Esophagus (tissue), 2 donors: ENCODE results near the gene FRMPD2. TPM values are rescaled to one million over a fixed set of nuclear protein-coding genes. Genes with fewer than 3 reads are reported as not detected.

Experiments
- H3K27ac ChIP-seq, 2 donors: one replicate each; pipeline ENCODE4 v1.5.1; 2013; ENCODE audit warnings: low read depth in 2 of 2, mild to moderate bottlenecking in 2 of 2, inconsistent platforms in 1 of 2, low read length in 1 of 2, moderate library complexity in 1 of 2
- H3K27me3 ChIP-seq, 2 donors: one replicate each; pipeline ENCODE4 v1.6.1; 2013; ENCODE audit warnings: low read length in 2 of 2, control low read depth in 1 of 2, mild to moderate bottlenecking in 1 of 2; ENCODE audit not compliant: insufficient read depth in 2 of 2, control insufficient read depth in 1 of 2
- H3K36me3 ChIP-seq, 2 donors: one replicate each; pipeline ENCODE4 v1.6.1; 2013; ENCODE audit warnings: low read length in 1 of 2; ENCODE audit not compliant: control insufficient read depth in 2 of 2, insufficient read depth in 2 of 2
- H3K4me1 ChIP-seq, 2 donors: one replicate each; pipeline ENCODE4 v1.6.1; 2013; ENCODE audit warnings: low read length in 1 of 2; ENCODE audit not compliant: control insufficient read depth in 2 of 2, insufficient read depth in 2 of 2
- H3K4me3 ChIP-seq, 2 donors: one replicate each; pipeline ENCODE4 v1.5.1; 2013; ENCODE audit warnings: low read length in 2 of 2, mild to moderate bottlenecking in 2 of 2, low read depth in 1 of 2, moderate library complexity in 1 of 2
- H3K9me3 ChIP-seq, 2 donors: one replicate each; pipeline ENCODE4 v1.6.1; 2013; ENCODE audit warnings: mild to moderate bottlenecking in 2 of 2, low read depth in 1 of 2, low read length in 1 of 2, moderate library complexity in 1 of 2; ENCODE audit not compliant: control insufficient read depth in 2 of 2, insufficient read depth in 1 of 2
- WGBS, 2 donors: extraction: QIAGEN DNeasy Blood & Tissue Kit; methylation state at CpG; one replicate each; pipeline ENCODE4 v1.1.7; 2013; 5-methylcytosine and 5-hydroxymethylcytosine counted together
- polyA plus RNA-seq, 2 donors: library from polyadenylated mRNA; stranded (reverse); fragments of 200-250 nt; gene quantifications; one replicate each; pipeline ENCODE4 v1.2.3, GENCODE V29; 2013
- donor health status: healthy with polysubstance abuse.
- donor health status: Bipolar disorder and iron deficiency.

The FRMPD2 gene
- polyA plus RNA-seq, 2 donors = 0.02 to 0.06 TPM

DNA sequence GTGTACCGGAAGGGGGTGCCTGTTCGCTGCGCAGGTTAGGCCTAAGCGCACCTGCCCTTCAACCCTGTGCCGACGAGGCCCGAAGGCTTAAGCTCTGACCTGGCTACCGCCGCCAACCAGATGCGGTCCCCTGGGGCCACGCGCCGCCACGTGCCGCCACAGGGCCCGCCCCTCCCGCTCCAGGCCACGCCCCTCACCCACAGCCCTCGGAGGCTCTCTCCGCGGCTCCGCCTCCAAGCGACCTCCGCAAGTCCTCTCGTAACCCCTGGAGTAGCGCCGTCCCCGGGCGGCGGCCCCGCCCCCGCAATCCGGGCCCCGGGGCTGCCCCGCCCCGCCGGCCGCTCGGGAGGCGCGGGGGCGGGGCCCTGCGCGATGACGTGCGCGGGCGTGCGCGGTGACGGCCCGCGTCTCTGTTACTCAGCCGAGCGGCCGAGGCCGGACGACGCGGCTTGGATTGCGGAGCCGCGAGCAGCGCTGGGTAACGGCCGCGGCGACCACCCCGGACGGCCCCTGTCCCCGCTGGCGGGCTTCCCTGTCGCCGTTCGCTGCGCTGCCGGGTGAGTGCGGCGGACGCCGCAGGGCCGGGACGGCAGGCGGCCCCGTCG lies 31.9 kb upstream of the FRMPD2 start, which contains the start of gene MAPK8:
TSS of gene MAPK8 (plus strand) at position 413 of the 605 bp plus-strand sequence. CDS start 94,984 bp downstream, outside the sequence.
- H3K27ac ChIP-seq = peak within 1 kb of the TSS; percentile 88 to 96
- H3K4me3 ChIP-seq = peak within 1 kb of the TSS; percentile 84 to 91
- no peaks in the 10 kb centered on the region for H3K9me3 ChIP-seq
- no peaks in the 10 kb centered on the region for H3K36me3 ChIP-seq
- H3K4me1 ChIP-seq = peaks cover 0 to 3% of the 10 kb centered on the region in 2 donors
- 1 to 3% methylated on average over 51 to 86 of the region's 86 CpGs for WGBS, 2 donors
- no peaks in the 10 kb centered on the region for H3K27me3 ChIP-seq

DNA sequence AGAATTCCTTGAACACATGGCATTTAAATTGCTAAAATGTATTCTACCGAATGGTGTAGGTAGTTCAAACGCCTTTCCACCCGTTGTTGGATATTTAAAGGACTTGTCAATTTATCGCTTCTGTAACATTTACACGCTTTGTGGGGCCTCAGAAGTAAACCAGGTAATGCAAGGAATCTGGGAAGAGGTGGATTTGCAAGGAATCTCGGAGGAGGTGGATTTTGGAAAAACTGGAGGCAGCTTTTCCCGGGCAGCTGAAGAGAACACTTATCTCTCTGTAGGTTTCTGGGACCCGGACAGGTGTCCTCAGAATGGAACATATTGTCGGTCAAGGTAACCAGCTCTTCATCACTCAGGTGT lies 31.4 kb upstream of the FRMPD2 start:
- no peaks in the 10 kb centered on the region for H3K27me3 ChIP-seq
- H3K4me3 ChIP-seq = peak overlapping the region; percentile 51 to 84
- H3K4me1 ChIP-seq = peaks cover 0 to 3% of the 10 kb centered on the region in 2 donors
- no peaks in the 10 kb centered on the region for H3K9me3 ChIP-seq
- peak overlapping the region; percentile 78 to 88 for H3K27ac ChIP-seq
- WGBS, 2 donors = 52 to 56% methylated on average over 9 of the region's 9 CpGs
- no peaks in the 10 kb centered on the region for H3K36me3 ChIP-seq

DNA sequence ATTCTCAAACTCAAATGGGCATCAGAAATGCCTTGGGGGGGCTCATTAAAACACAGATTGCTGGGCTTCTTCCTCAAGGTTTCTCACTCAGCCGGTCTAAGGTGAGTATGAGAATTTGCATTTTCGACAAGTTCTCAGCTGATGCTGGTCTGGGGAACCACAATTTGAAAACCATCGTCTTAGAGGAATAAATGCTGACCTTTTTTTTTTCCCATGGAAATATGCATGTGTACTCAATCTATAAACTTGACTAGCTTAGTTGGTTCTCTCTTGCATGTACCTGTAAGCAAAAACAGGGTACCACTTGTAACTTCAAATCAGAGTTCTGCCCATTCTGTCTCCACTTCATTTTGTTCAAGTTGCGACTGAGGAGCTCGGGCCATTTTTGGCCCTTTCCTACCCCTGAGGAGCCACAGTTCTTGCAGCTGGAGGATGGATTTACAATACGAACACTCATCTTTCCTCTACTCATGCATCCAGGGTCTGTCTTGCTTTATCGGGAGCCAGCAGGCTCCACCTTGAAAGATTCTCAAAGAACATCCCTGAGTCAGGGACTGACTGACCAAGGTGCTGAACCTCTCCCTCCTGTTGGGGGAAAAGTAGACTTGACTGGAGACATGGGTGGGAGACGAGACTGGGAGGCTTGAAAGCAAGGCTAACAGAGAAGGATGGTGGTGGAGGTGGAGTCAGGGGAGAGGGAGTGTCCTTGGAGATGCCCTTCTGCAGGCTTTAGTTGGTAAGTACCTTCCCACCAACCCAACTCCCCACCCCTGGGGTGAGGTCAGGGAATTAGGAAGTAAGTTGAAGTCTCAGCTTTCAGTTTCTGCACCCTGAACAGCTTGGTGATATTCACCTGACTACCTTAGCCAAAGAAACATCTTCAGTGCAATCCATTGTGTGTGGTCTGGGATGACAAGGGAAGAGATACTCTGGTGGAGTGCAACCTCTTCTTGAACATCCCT lies 28.3 kb upstream of the FRMPD2 start:
- H3K4me1 ChIP-seq = peaks cover 0 to 3% of the 10 kb centered on the region in 2 donors

DNA sequence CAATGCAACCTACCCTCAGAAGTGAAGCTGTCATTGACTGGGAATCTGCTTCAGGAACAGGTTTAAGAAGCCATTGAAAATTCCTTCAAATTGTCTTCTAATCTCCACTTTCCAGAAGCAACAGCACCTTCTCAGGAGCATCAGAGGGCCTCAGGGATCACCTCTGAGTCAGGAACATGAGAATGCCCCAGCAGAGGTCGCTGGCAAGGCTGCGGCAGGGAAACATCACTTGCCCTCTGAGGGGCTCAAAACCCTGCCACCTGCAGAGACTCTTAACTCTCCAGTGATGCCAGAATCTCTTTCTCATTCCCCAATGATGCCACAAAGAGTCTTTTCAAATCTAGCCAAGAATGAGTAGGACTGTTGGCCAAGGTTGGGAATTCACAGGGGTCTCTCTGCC lies 26.1 kb upstream of the FRMPD2 start:
- Histone ChIP-seq H3K4me1 (no peaks in the 10 kb centered on the region), H3K4me3 (no peak overlapping the region), H3K36me3 (no peaks in the 10 kb centered on the region), H3K27me3 (no peaks in the 10 kb centered on the region), H3K27ac (no peak overlapping the region), H3K9me3 (no peaks in the 10 kb centered on the region)
- WGBS, 2 donors = 83 to 84% methylated on average over 2 of the region's 2 CpGs

More for the DNA sequence above, 28.3 kb upstream of the FRMPD2 start:
- H3K36me3 ChIP-seq = no peaks in the 10 kb centered on the region
- no peak overlapping the region for H3K27ac ChIP-seq
- no peaks in the 10 kb centered on the region for H3K9me3 ChIP-seq
- H3K27me3 ChIP-seq = no peaks in the 10 kb centered on the region
- 88% methylated on average over 8 of the region's 8 CpGs for WGBS, 2 donors
- no peak overlapping the region for H3K4me3 ChIP-seq

DNA sequence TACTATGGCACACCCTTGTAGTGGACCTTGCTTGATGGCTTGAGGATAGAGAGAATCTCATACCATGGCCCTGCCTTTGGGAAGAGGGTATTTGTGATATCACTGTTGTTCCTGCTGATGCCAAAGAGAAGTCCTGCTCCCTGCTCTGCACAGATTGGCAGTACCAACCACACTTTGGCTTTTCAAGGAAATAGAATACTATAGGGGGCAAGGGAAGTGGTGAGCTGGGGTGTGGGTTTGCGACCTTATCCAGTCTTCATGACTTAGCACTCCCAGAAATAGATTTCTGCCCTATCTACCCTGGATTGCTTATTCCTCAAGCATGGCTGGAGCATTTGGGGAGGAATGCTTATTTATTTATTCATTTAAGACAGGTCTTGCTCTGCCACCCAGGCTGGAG lies 25.2 kb upstream of the FRMPD2 start:
- WGBS, 2 donors = 64 to 87% methylated on average over 1 of the region's 1 CpG
- Histone ChIP-seq H3K27ac (no peak overlapping the region), H3K4me3 (no peak overlapping the region), H3K9me3 (no peaks in the 10 kb centered on the region), H3K36me3 (no peaks in the 10 kb centered on the region), H3K27me3 (no peaks in the 10 kb centered on the region), H3K4me1 (no peaks in the 10 kb centered on the region)

DNA sequence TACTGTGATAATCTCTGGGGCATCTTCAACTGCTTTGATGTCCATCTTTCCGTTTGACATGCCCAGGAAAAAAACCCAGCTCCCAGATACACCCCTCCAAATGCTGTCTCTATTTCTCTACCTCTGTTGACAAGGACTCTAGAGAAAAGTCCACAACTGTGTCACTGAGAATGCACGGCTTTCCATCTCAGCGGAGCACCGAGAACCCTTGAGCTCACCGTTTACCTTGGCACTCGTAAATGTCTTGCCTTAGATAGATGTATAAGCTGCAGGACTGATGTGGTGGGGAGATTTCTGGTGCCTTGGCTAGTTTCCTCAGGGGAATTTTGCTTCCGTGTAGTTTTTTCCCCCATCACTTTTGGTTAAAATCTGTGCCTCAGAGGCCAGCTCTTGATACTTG lies 24.6 kb upstream of the FRMPD2 start:
- no peaks in the 10 kb centered on the region for H3K4me1 ChIP-seq
- no peak overlapping the region for H3K4me3 ChIP-seq
- H3K9me3 ChIP-seq = no peaks in the 10 kb centered on the region
- no peaks in the 10 kb centered on the region for H3K36me3 ChIP-seq
- WGBS, 2 donors = 86 to 87% methylated on average over 7 of the region's 7 CpGs
- H3K27ac ChIP-seq = no peak overlapping the region
- H3K27me3 ChIP-seq = no peaks in the 10 kb centered on the region

DNA sequence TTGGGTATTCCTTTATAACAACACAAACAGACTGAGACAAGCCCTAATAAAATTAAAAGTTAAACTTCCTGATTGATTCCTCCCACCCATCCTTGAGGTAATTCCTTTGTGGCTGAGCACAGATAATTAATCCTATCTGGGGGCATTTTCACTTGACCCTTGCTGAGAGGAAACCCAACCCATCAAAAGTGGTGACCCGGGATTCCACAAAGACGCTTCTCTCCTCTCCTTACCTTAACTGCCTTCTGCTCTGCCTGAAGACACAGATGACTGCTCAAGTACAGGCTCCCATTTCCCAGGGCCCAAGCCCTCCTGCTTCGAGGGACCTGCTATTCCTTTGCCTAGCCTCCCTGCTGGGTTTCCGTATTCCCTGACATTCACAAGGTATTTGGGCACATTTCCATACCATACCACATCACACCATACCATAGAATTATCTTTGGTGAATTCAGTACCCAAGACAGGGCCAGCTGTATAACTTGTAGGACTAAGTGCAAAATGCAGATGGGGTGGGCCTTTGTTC lies 22.1 kb upstream of the FRMPD2 start:
- no peaks in the 10 kb centered on the region for H3K4me1 ChIP-seq
- 81 to 84% methylated on average over 4 of the region's 4 CpGs for WGBS, 2 donors
- H3K36me3 ChIP-seq = no peaks in the 10 kb centered on the region
- H3K9me3 ChIP-seq = no peaks in the 10 kb centered on the region
- no peak overlapping the region for H3K27ac ChIP-seq
- H3K27me3 ChIP-seq = no peaks in the 10 kb centered on the region
- no peak overlapping the region for H3K4me3 ChIP-seq

DNA sequence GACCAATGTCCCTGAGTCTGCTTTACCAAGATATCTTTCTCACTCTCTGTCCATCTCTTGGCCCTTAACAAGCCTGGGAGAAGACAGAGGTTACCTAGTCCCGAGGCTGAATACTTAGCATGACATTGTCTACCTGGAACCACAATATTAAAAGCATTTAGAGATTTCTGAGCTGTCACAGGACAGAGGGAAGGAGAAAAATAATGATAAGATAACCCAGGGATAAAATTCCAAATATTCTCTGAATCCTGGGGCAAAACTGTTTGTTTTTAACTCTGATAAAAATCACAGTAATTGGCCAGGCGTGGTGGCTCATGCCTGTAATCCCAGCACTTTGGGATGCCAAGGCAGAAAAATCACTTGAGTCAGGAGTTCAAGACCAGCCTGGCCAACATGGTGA lies 19.9 kb upstream of the FRMPD2 start:
- Histone ChIP-seq H3K36me3 (no peaks in the 10 kb centered on the region), H3K9me3 (no peaks in the 10 kb centered on the region), H3K27me3 (no peaks in the 10 kb centered on the region), H3K4me1 (no peaks in the 10 kb centered on the region), H3K4me3 (no peak overlapping the region), H3K27ac (no peak overlapping the region)
- WGBS, 2 donors = 77 to 86% methylated on average over 2 of the region's 2 CpGs

DNA sequence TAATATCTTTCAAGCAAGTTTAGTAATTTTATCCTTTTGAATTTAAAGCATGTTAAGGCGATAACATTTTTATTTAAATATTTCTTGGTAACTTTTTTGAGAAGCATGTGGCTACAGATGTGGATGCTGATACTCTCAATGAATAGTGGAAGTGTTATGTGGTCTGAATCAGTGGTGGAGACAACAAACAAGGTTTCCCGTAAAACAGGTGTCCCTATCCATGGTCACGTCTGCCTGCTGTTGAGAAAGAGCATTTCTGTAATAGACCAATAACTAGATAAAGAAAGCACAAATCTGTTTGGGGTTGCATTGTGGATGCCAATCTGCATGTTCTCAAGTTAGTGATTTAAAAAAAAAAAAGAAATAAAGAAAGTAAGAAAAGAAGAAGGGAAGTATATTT lies 18.1 kb upstream of the FRMPD2 start:
- H3K9me3 ChIP-seq = no peaks in the 10 kb centered on the region
- no peak overlapping the region for H3K27ac ChIP-seq
- peaks cover 6 to 9% of the 10 kb centered on the region in 2 donors for H3K4me1 ChIP-seq
- H3K4me3 ChIP-seq = no peak overlapping the region
- no peaks in the 10 kb centered on the region for H3K27me3 ChIP-seq
- H3K36me3 ChIP-seq = no peaks in the 10 kb centered on the region
- 89 to 96% methylated on average over 3 of the region's 3 CpGs for WGBS, 2 donors
